ENCODE results near the gene ADAMTSL4. TPM values are rescaled to one million over a fixed set of nuclear protein-coding genes. Genes with fewer than 3 reads are reported as not detected.

Gene ADAMTSL4
- total RNA-seq, 2 experiments from 2014 or later: 0.16 to 0.22 TPM

GRCh38 chr1:150562446-150563339 is 13.5 kb downstream of the ADAMTSL4 start:
- Histone ChIP-seq H3K27ac (ENCODE audit: low read depth in 1 of 2, low read length in 2 of 2) (peak overlapping the region; percentile 92 to 97), H3K9me3 (ENCODE audit: control insufficient read depth in 1 of 2, insufficient read depth in 1 of 2, low read length in 2 of 2) (no peaks in the 10 kb centered on the region), H3K36me3 (ENCODE audit: insufficient read depth, low read length) (peaks cover 7% of the 10 kb centered on the region), H3K4me3 (ENCODE audit: low read length) (peak overlapping the region; percentile 90), H3K27me3 (ENCODE audit: control insufficient read depth in 1 of 2, insufficient read depth in 2 of 2, low read length in 2 of 2) (no peaks in the 10 kb centered on the region), H3K4me1 (ENCODE audit: insufficient read depth, low read length) (peaks cover 96% of the 10 kb centered on the region)
- ChIA-PET CTCF (interaction anchor here (0.5 to 6.4 kb wide), 5 partner anchors 12 to 59 kb away, joined by 3 to 183 read pairs (median 28); partner anchors contain the start of gene MCL1), POLR2A (interaction anchor here (0.9 to 14.5 kb wide), 21 partner anchors 11 to 676 kb away, joined by 3 to 1538 read pairs (median 6); partner anchors contain the start of genes ADAMTSL4, ENSA, FALEC and GOLPH3L)
- Mint-ChIP-seq H3K4me3 (peak overlapping the region; percentile 96), H3K36me3 (ENCODE audit: low read depth) (peaks cover 35% of the 10 kb centered on the region), H3K27me3 (no peaks in the 10 kb centered on the region), H3K4me1 (ENCODE audit: low read depth) (peaks cover 70% of the 10 kb centered on the region), H3K27ac (peak overlapping the region; percentile 98), H3K9me3 (no peaks in the 10 kb centered on the region)
- TF ChIP-seq, protein P1, sequence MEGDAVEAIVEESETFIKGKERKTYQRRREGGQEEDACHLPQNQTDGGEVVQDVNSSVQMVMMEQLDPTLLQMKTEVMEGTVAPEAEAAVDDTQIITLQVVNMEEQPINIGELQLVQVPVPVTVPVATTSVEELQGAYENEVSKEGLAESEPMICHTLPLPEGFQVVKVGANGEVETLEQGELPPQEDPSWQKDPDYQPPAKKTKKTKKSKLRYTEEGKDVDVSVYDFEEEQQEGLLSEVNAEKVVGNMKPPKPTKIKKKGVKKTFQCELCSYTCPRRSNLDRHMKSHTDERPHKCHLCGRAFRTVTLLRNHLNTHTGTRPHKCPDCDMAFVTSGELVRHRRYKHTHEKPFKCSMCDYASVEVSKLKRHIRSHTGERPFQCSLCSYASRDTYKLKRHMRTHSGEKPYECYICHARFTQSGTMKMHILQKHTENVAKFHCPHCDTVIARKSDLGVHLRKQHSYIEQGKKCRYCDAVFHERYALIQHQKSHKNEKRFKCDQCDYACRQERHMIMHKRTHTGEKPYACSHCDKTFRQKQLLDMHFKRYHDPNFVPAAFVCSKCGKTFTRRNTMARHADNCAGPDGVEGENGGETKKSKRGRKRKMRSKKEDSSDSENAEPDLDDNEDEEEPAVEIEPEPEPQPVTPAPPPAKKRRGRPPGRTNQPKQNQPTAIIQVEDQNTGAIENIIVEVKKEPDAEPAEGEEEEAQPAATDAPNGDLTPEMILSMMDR (IDR thresholded peaks at IDR 0.05): no peak
- ATAC-seq (ENCODE audit: poor library complexity) (peak; percentile 10), DNase-seq (peak; percentile 41 to 88 (median 69))
- intact Hi-C loops (cut with DNase I, micrococcal nuclease): loop anchor here (1.0 to 5.0 kb wide), 5 partner anchors 11 to 435 kb away; partner anchors contain the start of gene GOLPH3L (in 1 of the 2)

GRCh38 chr1:150563340-150564038 is 14.3 kb downstream of the ADAMTSL4 start:
- no peaks in the 10 kb centered on the region for H3K9me3 Mint-ChIP-seq
- peak in 11 of 14 experiments; percentile 40 to 90 (median 59) for DNase-seq
- Histone ChIP-seq H3K36me3 (ENCODE audit: insufficient read depth, low read length) (peaks cover under 1% of the 10 kb centered on the region), H3K27me3 (ENCODE audit: control insufficient read depth in 1 of 2, insufficient read depth in 2 of 2, low read length in 2 of 2) (no peaks in the 10 kb centered on the region), H3K4me1 (ENCODE audit: insufficient read depth, low read length) (peaks cover 98% of the 10 kb centered on the region), H3K4me3 (ENCODE audit: low read length) (peak overlapping the region; percentile 90), H3K9me3 (ENCODE audit: control insufficient read depth in 1 of 2, insufficient read depth in 1 of 2, low read length in 2 of 2) (no peaks in the 10 kb centered on the region), H3K27ac (ENCODE audit: low read depth in 1 of 2, low read length in 2 of 2) (peak overlapping the region; percentile 92 to 97)
- POLR2A ChIA-PET: interaction anchor here (0.6 to 14.5 kb wide), 22 partner anchors 11 to 718 kb away, joined by 3 to 1538 read pairs (median 6); partner anchors contain the start of genes ADAMTSL4, ENSA, GOLPH3L and MCL1
- peaks cover 78% of the 10 kb centered on the region for H3K4me1 Mint-ChIP-seq (ENCODE audit: low read depth)
- peak overlapping the region; percentile 98 for H3K27ac Mint-ChIP-seq
- H3K36me3 Mint-ChIP-seq (ENCODE audit: low read depth): peaks cover 36% of the 10 kb centered on the region
- H3K4me3 Mint-ChIP-seq: peak overlapping the region; percentile 96
- ATAC-seq (ENCODE audit: poor library complexity): peak; percentile 56
- no peaks in the 10 kb centered on the region for H3K27me3 Mint-ChIP-seq
- TF ChIP-seq, protein P1 (IDR thresholded peaks at IDR 0.05): peak; percentile 20
- intact Hi-C loops (cut with DNase I, micrococcal nuclease): loop anchor here (1.0 to 5.0 kb wide), 5 partner anchors 10 to 434 kb away; partner anchors contain the start of gene GOLPH3L (in 1 of the 2)
- CTCF ChIA-PET: interaction anchor here (1.1 to 6.4 kb wide), 3 partner anchors 12 to 57 kb away, joined by 5 to 183 read pairs (median 131); partner anchors contain the start of gene MCL1
